GM19452 (cell line): ENCODE data around the gene INO80D.
"Not testable (repeated sequence)": the region's sequence is repeated elsewhere in the genome, so short reads cannot be mapped to it uniquely, and the experiment has no call there.

Experiments
- ATAC-seq: cut with Tn5 transposase; IDR thresholded peaks from one replicate; pipeline ENCODE4 v1.9.1; 2021; ENCODE audit not compliant: unreplicated experiment

Gene INO80D

GRCh38 chr2:206033452-206033851, 52.5 kb downstream of the INO80D start:
- ATAC-seq = not testable (repeated sequence)

DNA sequence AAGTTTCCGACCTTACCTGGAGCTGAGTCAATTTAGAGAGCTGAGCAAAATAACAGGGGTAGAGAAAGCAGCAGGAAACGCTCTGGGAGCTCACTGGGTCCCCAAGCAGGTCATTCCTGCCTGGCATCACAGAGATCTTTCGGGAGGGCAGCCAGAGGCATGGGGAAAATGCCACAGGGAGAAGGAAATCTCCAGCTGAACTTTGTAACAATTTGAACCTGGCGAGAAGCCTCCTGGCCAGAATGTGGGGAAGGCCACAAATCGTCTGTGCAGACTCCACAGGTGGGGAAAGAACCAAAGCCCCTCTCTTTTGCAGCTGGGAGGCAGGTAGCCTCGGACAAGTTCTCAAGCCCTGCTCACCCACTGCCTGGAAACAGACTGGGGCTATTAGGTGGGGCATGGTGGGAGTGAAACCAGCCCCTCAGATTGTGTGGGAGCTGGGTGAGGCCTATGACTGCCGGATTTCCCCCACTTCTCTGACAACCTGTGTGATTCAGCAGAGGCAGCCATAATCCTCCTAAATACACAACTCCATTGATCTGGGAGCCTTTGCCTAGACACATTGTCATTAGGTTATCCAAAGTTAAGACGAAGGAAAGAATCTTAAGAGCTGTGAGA, 53.9 kb downstream of the INO80D start:
- no peak for ATAC-seq

DNA sequence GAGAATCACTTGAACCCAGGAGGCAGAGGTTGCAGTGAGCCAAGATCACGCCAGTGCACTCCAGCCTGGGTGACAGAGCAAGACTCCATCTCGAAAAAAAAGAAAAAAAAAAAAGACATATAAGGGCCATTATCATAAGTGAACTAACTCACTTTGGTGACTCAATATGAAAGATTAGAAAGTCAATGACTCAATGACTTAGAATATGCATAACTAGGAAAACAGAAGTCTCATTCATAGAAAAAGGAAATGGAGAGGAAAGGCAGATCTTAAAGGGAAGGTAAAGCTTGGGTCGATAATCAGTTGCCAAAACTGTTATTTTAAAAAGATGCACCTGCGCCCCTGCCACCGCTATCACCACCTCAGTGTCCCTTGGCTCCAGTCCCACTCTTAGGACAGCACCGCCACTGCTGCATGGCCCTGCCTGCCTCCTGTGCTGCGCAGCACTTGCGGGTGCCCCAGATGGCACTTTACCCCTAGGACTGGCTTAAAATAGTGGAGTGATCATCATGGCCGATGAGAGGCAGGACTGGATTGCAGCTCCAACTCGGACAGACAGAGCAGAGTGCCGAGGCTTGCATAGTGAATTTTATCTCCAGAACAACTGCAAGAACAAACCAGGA, 54.7 kb downstream of the INO80D start:
- ATAC-seq = peak; percentile 77

DNA sequence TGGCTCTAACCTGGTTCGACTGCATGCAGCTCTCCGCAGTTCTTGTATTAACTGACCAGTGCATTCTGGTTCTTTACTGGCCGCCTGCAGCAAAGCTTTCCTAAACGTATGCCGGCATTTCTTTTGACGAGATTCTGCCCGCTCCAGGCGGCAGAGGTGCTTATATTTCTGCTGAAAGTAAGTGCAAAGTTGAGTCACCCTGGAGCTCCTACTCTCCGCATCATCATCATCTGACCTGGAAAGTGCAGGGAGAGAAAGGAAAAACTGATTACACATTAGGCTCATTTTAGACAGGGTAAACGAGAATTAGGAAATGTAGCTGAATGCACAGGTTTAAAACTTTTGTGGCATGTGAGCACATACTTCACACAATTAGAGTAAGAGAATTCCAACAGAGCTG, 57.9 kb downstream of the INO80D start:
- ATAC-seq = no peak

- no peak for ATAC-seq
Observed at GRCh38 chr2:206023183-206023582, 62.8 kb downstream of the INO80D start.

- no peak for ATAC-seq
Observed at GRCh38 chr2:206020171-206020570, 65.8 kb downstream of the INO80D start.

DNA sequence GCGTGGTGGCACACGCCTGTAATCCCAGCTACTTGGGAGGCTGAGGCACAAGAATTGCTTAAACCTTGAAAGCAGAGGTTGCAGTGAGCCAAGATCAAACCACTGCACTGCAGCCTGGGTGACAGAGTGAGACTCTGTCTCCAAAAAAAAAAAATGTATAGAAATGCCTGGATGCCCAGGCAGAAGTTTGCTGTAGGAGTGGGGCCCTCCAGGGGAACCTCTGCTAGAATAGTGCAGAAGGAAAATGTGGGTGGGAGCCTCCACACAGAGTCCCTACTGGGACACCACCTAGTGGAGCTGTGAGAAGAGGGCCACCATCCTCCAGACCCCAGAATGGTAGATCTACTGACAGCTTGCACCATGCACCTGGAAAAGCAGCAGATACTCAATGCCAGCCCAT, 70.2 kb downstream of the INO80D start:
- not testable (repeated sequence) for ATAC-seq

DNA sequence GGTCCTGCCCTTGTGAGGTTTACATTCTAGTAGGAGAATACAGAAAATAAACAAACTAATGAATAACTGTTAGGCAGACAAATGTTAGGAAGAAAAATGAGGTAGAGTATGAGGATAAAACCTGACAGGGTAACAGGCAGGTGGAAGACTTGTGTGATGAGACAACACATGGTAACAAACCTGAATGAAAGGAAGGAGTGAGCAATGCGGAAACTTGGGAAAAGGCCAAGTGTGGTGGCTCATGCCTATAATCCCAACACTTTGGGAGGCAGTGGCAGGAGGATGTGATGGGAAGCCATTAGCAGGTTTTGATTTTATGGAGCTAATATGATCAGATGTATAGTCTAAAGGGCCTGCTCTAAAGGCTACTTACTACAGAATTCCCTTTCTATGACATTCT, 74.2 kb downstream of the INO80D start:
- no peak for ATAC-seq

DNA sequence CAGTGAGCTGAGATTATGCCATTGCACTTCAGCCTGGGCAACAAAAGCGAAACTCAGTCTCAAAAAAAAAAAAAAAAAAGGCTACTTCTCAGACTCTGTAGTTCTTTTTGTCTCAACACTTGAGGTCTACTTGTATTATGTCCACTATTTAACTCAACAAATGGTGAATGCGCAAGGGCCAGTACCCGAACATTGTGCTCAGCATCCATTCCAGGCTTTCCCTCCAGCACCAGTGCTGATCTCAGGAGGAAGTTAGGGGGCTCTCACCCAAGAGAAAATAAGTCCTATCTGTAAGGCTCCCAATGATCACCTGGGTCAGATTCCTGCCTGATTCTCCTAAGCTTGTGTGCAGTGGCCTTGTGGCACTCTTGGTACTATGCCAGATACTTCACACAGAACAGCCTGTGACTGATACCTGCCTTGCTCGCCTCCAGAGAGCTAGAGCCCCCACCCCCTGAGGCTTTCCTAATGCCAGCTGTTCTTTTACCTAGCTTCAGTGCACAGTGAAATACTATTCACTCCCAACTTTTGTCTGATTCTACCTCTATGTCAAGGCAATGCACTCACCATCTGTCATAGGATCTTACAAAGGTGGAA, 74.9 kb downstream of the INO80D start:
- ATAC-seq = no peak

DNA sequence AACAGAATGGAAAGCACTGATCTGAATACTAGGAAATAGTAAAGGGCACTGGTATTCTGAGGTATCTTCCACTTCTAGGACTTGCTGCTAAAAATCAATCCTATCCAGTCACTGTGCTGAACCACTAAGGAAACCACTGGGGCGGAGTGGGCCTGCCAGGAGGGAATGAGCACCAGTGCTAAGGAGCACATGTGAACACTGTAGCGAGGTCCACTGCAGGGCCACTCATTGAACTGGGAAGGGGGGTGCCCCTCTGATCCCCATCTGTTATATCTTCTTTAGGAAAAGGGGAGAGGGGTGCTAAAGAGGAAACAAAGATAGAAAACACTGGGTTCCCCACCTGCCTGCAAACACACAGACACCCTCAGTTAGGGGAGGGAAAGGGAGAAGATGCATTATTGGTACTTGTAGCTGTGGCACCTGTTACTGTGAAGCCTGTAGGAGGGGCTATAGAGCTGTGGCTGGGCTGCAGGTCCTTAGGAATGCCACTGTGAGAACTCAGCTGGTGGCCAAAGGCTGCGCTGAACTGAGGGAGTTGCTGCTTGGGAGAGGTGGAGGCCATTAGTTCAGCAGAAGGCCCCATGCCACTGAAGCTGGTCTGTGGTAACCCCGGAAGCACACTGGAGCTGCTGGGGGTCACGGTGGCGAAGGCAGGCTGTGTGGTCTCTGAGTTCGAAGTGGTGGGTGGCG, 81.8 kb downstream of the INO80D start:
- no peak for ATAC-seq

GRCh38 chr2:206002440-206002839, 83.5 kb downstream of the INO80D start:
- ATAC-seq = no peak

- no peak for ATAC-seq
Observed at GRCh38 chr2:206001912-206002311, 84.1 kb downstream of the INO80D start.

DNA sequence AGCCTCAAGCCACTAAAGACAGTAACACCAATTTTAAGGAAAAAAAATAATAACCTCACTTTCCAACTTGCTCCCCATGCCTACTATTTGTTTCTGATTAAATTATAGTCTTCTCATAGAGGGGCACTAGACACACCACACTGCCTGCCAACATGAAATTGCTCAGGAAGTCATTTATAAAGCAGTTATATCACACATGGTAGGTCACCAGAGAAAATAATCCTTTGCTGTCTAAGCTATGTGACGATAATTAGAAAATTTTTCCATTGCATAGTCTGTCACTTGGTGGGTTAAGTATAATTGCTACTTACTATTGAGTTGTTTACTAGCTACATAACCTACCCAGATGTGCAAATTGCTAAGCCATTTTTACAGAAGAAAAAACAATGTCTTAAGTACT, 85.2 kb downstream of the INO80D start:
- no peak for ATAC-seq

DNA sequence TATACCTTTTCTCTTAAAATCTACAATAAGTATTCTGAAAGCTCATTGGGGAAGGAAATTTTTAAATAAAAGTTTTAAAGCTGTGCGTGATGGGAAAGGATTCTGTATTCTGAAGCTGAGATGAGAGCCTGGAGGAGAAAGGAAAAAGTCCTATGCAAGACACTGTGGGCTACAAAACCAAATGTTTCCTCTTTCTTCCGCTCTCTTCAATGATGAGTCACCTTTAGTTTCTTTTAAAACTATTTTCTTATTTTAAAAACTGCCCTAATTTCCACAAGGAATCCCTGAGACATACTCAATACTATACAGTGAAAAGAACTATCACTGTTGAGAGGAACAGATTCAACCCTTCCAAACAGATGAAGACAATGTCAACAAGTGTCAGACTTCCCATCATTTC, 87.4 kb downstream of the INO80D start:
- ATAC-seq = no peak

DNA sequence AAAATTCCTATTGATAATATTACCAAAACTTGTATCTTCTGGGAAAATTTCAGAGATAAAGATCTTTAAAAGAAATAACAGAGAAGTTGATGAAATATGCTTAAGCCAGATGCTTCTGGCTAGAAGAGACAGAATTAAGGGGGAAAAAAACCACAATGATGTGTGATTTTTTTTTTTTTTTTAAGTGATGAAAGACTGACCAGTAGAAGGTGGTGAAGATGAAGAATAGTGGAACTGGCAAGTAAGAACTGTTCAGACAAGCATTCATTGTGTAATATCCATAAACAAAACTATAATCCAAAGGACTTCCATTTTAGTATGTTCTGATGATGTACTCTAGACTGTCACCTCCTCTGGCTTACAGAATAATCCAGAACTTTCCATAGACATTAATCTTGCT, 89.8 kb downstream of the INO80D start:
- ATAC-seq = no peak

GRCh38 chr2:205995260-205995659, 90.7 kb downstream of the INO80D start:
- ATAC-seq = no peak

- no peak for ATAC-seq
Observed at GRCh38 chr2:205994344-205994743, 91.6 kb downstream of the INO80D start.

GRCh38 chr2:205990104-205990503, 95.9 kb downstream of the INO80D start:
- ATAC-seq = no peak

DNA sequence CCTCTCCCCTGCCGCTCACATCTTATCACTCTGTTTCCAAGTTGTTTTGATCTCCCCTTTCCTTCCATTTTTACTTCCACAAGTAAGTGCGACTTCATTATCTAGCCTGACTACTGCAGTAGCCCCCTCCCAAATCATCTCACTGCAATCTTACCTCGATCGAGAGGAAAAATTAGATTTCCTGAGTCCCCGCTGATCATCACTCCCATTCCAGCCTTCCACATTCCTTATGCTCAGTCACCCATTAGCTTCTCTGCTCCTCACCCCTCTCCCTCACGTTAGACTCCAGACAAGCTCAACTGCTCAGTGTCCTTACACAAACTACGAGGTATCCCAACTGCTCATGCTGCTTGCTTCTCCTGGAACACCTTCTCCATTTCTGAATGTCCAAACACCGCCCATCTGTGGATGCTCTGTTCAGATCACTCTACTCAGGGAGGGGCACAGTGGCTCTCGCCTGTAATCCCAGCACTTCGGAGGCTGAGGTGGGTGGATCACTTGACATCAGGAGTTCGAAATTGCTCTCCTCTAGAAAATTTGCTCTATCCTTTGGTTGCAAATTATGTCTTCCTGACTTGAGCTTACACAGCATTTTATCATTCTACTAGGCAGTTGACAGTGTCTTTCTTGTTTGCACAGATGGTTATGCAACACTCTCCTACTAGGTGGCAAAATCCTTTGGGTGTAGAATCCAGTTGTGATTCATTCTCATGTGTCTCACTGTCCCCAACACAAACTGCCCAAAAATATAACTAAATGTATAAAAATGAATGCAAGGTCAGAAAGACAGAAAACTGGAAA, 96.5 kb downstream of the INO80D start:
- no peak for ATAC-seq

GRCh38 chr2:205988681-205989080, 97.3 kb downstream of the INO80D start:
- ATAC-seq = not testable (repeated sequence)

DNA sequence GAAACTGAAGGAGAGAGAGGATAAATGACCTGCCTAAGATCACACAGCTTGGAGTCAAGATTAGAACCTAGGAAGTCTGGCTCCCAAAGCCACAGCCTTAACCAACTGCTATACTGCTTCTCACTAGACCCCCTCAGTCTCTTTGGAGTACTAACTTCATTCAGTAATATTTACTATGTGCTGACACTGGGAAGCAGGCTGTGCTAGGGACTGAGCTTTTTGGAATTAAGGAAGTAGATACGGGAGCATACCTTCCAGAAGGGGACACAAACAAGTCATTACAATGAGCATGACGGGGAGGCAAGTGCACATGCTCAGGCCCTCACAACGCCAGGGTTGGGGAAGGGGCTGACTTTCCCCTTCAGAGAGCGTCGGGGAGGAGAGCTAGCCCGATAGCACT, 97.7 kb downstream of the INO80D start:
- ATAC-seq = no peak
